Measurements from ENCODE around the gene TRIM66.

DNA sequence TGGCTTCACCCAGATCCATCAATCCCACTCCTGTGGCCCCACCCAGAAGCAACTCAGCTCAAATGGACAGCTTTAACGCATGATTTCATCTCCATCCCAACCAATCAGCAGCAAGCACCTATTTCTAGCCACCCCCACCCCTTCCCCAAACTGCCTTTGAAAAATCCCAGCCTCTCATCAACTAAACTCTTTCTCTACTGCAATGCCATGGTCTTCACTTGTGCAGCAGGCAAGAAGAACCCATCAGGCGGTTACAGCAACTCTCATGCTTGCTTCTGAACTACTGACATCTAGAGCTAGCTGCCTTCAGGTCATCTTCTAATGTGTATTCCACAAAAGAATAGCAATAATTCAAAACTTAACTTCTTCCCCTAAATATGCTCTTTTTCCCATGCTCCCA, 46.3 kb downstream of the TRIM66 start:
- TF ChIP-seq POLR2AphosphoS5 (IDR thresholded peaks at IDR 0.05; ENCODE audit: borderline replicate concordance, low read depth, low read length) (no peak), EZH2 (IDR thresholded peaks at IDR 0.05) (no peak)
